Ovary (tissue), 10 donors: ENCODE measurements around the gene CCDC28A. TPM values are rescaled to one million over a fixed set of nuclear protein-coding genes. Genes with fewer than 3 reads are reported as not detected.

Source experiments
- DNase-seq, 5 donors: peaks; one replicate each; pipeline ENCODE4 v3.0.0-alpha.2; 2019 to 2020
- H3K27ac ChIP-seq, 2 donors: fragments of 200-600 bp; one replicate each; pipeline versions ENCODE4 v1.5.1 to v1.8.0; 2019 to 2022
- H3K27me3 ChIP-seq: fragments of 200-600 bp; one replicate; pipeline ENCODE4 v1.8.0; 2022
- H3K36me3 ChIP-seq: fragments of 200-600 bp; sonication (generic); one replicate; pipeline ENCODE4 v1.5.1; 2019
- H3K4me1 ChIP-seq: one replicate; pipeline ENCODE4 v1.8.1; 2013; ENCODE audit warnings: mild to moderate bottlenecking, moderate library complexity; ENCODE audit not compliant: insufficient read depth
- H3K4me3 ChIP-seq: fragments of 200-600 bp; sonication (generic); one replicate; pipeline ENCODE4 v1.5.1; 2017
- H3K9me3 ChIP-seq, 2 donors: fragments of 200-600 bp in 1 of 2; sonication (generic) in 1 of 2; one replicate each; pipeline versions ENCODE4 v1.5.1 to v1.8.1; 2013 to 2019; ENCODE audit warnings: mild to moderate bottlenecking in 1 of 2, moderate library complexity in 1 of 2
- EP300 ChIP-seq: sonication (generic); formaldehyde crosslinking; IDR thresholded peaks from one replicate; pipeline ENCODE4 v1.6.1; 2017; ENCODE audit warnings: antibody characterized with exemption
- POLR2A ChIP-seq: fragments of 450-650 bp; IDR thresholded peaks from one replicate; pipeline ENCODE4 v1.6.1; 2017; ENCODE audit warnings: antibody characterized with exemption, mild to moderate bottlenecking, moderate library complexity
- WGBS, 3 donors: extraction: QIAGEN DNeasy Blood & Tissue Kit in 1 of 3; methylation state at CpG; one replicate each; pipeline versions ENCODE4 v1.1.5 to v1.1.7; 2013 to 2017; 5-methylcytosine and 5-hydroxymethylcytosine counted together
- intact Hi-C, 4 donors: fragments of 100-400 bp; cut with DNase I; formaldehyde crosslinking; loops; one replicate each; pipeline versions ENCODE4 v1.11.0 to v1.15.1; 2022 to 2023
- long read RNA-seq, 3 donors: library from polyadenylated mRNA in 2 of 3; unstranded in 2 of 3; transcript quantifications; one replicate each; pipeline ENCODE4 v2.0.0 and lab custom pipeline, GENCODE V29; 2021 to 2026
- polyA plus RNA-seq, 2 donors: library from polyadenylated mRNA; stranded (reverse); fragments of 200-250 nt in 1 of 2; fragments of 350-450 nt in 1 of 2; fragmentation: Illumina TruSeq in 1 of 2; extraction: RNeasy Lipid Tissue Mini Kit (QIAGEN cat#74804) in 1 of 2; gene quantifications; one replicate each; pipeline ENCODE4 v1.2.3, GENCODE V29; 2013 to 2014
- total RNA-seq, 7 donors: library from RNA; depleted of rRNA in 2 of 7; stranded (reverse); fragments of >200 nt in 2 of 7; fragmentation: NEBNext Ultra II Directional in 3 of 7; extraction: Animal tissue kit (Norgen Biotek cat#: 25700) in 3 of 7; gene quantifications; one replicate each; pipeline versions ENCODE4 v1.1.0 to v1.2.4, GENCODE V29; 2016 to 2023
- TF ChIP-seq, protein P1 (sequence below), 3 donors: fragments of 450-650 bp in 2 of 3; fragments of 200-600 bp in 1 of 3; IDR thresholded peaks; one replicate each; pipeline versions ENCODE4 v1.5.1 to v1.8.0; 2016 to 2022; ENCODE audit warnings: antibody characterized with exemption in 3 of 3, mild to moderate bottlenecking in 1 of 3
- donor health status: DM: no; HTN: no; CAD: no; lungs with moderate emphysema.
- donor health status: DM: no; HTN: no; CAD: no.
- donor health status: Bipolar disorder and iron deficiency.
- donor health status: DM: yes; HTN: yes; CAD: no.
- donor health status: DM: no; HTN: no; CAD: no.
- donor health status: DM: yes; HTN: yes; CAD: no.

The CCDC28A gene
- total RNA-seq (10 to 100 TPM in 4 of 7 donors, 1 to 10 TPM in 3; 6.4 to 23.9 (median 10.3) TPM), polyA plus RNA-seq (10 to 100 TPM; 25.3 to 26.8 TPM)
- long read RNA-seq, donor 1, transcript CCDC28A-202 (6 exons, 1,505 nt) = major isoform, 21 of 23 reads
- long read RNA-seq, donor 1, partial matches to known transcripts = 1 of 23 reads
- long read RNA-seq, donor 1, other reads (novel, unspliced or antisense) = 1 of 23 reads
- long read RNA-seq, donor 2, transcript CCDC28A-202 (6 exons, 1,505 nt) = major isoform, 21 of 21 reads
- long read RNA-seq, donor 2, partial matches to known transcripts = 0 of 21 reads
- long read RNA-seq, donor 2, other reads (novel, unspliced or antisense) = 0 of 21 reads
- long read RNA-seq, donor 3, transcript CCDC28A-202 (6 exons, 1,505 nt) = major isoform, 22 of 28 reads
- long read RNA-seq, donor 3, partial matches to known transcripts = 1 of 28 reads
- long read RNA-seq, donor 3, other reads (novel, unspliced or antisense) = 5 of 28 reads

DNA sequence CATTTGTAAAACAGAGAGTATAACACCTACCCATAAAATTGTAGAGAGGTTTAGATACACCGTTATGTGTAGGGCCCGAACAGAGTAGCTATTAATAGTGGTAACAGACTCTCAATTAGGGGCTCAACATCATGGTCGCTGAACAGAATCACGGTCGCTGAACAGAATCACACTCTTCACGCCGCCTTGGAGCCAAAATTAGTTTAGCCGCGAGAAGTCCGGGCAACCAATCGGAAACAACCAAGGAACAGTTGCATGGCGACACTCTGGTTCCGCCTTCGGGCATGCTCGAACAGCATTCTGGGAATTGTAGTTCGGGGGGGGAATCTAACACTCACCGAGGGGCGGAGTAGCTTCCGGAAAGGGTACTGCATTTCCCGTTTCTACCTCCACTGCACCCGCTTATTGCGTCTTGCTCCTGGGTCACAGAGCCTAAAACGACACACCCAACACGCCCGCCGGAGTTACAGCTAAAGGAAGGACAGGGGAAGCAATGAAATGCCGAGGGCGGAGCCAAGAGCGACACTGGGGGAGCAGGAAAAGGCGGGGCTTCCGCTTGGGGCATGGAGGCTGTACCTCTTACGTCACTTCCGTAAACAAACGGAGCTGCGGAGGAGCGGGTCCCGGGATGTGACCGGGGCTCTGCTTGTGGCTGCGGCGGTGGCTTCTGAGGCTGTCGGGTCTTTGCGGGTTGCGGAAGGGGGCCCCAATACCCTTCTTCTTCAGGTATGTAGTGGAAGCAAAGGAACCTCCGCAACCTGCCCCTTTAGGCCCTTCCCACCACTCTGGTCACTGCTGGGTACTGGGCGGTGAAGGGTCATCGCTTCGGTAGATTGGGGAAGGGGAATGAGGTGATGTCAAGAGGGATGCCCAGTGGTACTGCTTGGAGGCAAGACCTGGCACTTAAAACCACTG, at the start of gene CCDC28A:
CCDC28A (plus strand) TSS at position 593 of the 915 bp plus-strand sequence. CDS start 2,352 bp downstream, outside the sequence.
- Histone ChIP-seq H3K4me1 (peaks cover 3% of the 10 kb centered on the region), H3K4me3 (peak within 1 kb of the TSS; percentile 71), H3K27me3 (no peaks in the 10 kb centered on the region), H3K27ac (peak within 1 kb of the TSS; percentile 82 to 91), H3K36me3 (no peaks in the 10 kb centered on the region), H3K9me3 (no peaks in the 10 kb centered on the region)
- intact Hi-C loops = no loop called here
- TF ChIP-seq, protein P1, sequence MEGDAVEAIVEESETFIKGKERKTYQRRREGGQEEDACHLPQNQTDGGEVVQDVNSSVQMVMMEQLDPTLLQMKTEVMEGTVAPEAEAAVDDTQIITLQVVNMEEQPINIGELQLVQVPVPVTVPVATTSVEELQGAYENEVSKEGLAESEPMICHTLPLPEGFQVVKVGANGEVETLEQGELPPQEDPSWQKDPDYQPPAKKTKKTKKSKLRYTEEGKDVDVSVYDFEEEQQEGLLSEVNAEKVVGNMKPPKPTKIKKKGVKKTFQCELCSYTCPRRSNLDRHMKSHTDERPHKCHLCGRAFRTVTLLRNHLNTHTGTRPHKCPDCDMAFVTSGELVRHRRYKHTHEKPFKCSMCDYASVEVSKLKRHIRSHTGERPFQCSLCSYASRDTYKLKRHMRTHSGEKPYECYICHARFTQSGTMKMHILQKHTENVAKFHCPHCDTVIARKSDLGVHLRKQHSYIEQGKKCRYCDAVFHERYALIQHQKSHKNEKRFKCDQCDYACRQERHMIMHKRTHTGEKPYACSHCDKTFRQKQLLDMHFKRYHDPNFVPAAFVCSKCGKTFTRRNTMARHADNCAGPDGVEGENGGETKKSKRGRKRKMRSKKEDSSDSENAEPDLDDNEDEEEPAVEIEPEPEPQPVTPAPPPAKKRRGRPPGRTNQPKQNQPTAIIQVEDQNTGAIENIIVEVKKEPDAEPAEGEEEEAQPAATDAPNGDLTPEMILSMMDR (IDR thresholded peaks at IDR 0.05) = peak in 1 of 3 donors; percentile 35
- TF ChIP-seq EP300 (peak; percentile 48), POLR2A (peak; percentile 59)
- 0% methylated on average over 47 of the region's 47 CpGs for WGBS, 3 donors
- DNase-seq = peak; percentile 94 to 96 (median 94)

DNA sequence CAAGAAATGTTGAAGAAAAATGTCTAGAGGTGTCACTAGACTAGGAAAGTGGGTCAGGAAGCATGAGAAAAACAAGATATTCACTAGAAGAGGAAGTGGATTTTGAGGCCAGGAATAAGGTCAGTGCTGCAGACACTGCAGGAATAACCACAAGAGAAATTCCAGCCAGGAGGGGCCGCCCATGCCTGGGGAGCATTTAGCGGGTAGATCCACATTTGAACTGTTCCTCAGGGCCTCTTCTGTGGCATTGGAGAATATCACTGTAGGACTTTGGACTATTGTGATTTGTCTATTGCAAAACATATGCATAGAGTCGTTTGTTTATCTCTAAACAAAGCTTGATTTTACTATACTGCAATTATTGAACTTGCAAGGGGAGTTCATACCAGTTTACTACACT, 49.6 kb upstream of the CCDC28A start:
- no peak overlapping the region for H3K27ac ChIP-seq
- no peak for TF ChIP-seq POLR2A
- TF ChIP-seq, protein P1 (IDR thresholded peaks at IDR 0.05) = no peak
- no peak for TF ChIP-seq EP300
- no peaks in the 10 kb centered on the region for H3K4me1 ChIP-seq
- intact Hi-C loops = no loop called here
- WGBS, 3 donors = 48 to 59% (median 50%) methylated on average over 3 of the region's 3 CpGs
- H3K27me3 ChIP-seq = no peaks in the 10 kb centered on the region
- H3K36me3 ChIP-seq = no peaks in the 10 kb centered on the region
- no peaks in the 10 kb centered on the region for H3K9me3 ChIP-seq
- DNase-seq = no peak
- no peak overlapping the region for H3K4me3 ChIP-seq

DNA sequence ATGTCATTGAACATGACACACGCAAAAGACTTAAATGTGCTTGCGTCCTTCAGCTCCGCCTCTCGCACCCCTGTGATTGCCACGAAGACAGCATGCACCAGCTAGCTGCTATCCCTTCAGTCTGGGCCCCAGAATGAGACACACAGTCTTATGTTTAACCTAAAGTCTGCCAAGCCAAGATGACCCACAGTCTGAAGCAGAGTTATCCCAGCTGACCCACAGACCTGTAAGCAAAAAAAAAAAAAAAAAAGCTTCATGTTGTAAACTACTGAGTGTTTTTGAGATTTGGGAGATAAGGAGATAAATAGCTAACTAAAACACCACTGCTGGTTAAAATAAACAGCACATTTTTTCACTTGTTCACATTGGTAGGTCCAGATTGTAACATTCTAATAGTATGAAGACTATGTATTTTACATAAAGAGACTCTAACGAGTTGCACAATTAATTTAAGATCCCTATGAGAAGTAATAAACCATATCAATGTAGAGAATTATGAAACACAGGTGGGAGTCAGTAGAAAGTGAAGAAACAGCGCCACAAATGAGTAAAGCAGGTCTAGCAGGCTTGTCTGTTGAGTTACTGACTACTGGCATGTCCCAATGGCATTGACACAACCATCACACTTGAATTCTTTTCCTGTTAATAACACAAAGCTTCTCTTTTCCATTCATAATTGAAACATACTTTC, 47.4 kb upstream of the CCDC28A start:
- WGBS, 3 donors = 87 to 93% (median 88%) methylated on average over 7 of the region's 7 CpGs
- Histone ChIP-seq H3K36me3 (no peaks in the 10 kb centered on the region), H3K27me3 (no peaks in the 10 kb centered on the region), H3K4me3 (no peak overlapping the region), H3K9me3 (no peaks in the 10 kb centered on the region), H3K4me1 (no peaks in the 10 kb centered on the region), H3K27ac (no peak overlapping the region)
- TF ChIP-seq EP300 (no peak), POLR2A (no peak)
- TF ChIP-seq, protein P1 (IDR thresholded peaks at IDR 0.05) = no peak
- intact Hi-C loops = no loop called here
- DNase-seq = no peak

DNA sequence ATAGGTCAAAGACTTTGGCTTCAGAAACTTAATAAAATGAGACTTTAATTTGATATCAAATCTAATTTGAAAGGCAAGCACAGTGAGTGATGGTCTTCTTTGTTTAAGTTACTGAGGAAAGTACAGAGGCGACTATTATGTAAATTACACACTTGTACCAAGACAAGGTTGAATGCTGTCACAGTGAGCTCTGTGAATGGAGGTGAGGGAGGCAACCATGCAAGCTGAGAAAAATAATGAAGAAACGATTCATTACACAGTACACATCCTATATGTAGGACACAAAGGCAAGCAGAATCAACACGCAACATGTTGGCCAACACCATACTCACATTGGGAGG, 46.8 kb upstream of the CCDC28A start:
- Histone ChIP-seq H3K4me3 (no peak overlapping the region), H3K27ac (no peak overlapping the region), H3K36me3 (no peaks in the 10 kb centered on the region), H3K27me3 (no peaks in the 10 kb centered on the region), H3K4me1 (no peaks in the 10 kb centered on the region), H3K9me3 (no peaks in the 10 kb centered on the region)
- TF ChIP-seq POLR2A = no peak
- TF ChIP-seq, protein P1 (IDR thresholded peaks at IDR 0.05) = no peak
- TF ChIP-seq EP300 = no peak
- WGBS, 3 donors = 91 to 93% (median 91%) methylated on average over 3 of the region's 3 CpGs
- intact Hi-C loops = no loop called here
- DNase-seq = no peak
